SK-N-SH treated with all-trans-retinoic acid at 6 μM for 48 hours (cell line): ENCODE results near the gene PCBP3.

Source experiments
- ATAC-seq: fragments of 200-7000 bp; cut with Tn5 transposase; 3 replicates; pipeline ENCODE4 v1.9.1; 2020; ENCODE audit warnings: mild to moderate bottlenecking, moderate library complexity
- ARNTL ChIP-seq: fragments of 450-650 bp; formaldehyde crosslinking; IDR thresholded peaks from 2 replicates; pipeline ENCODE4 v1.5.0; 2020; ENCODE audit warnings: low read depth, mild to moderate bottlenecking, moderate library complexity, borderline replicate concordance
- CREB5 ChIP-seq: fragments of 250-450 bp; sonication (Bioruptor Pico); IDR thresholded peaks from 2 replicates; pipeline ENCODE4 v1.5.1; 2020; ENCODE audit warnings: low read depth, mild to moderate bottlenecking, moderate library complexity
- CSDC2 ChIP-seq: fragments of 250-450 bp; sonication (Bioruptor Pico); IDR thresholded peaks from 2 replicates; pipeline ENCODE4 v1.5.0; 2020; ENCODE audit warnings: mild to moderate bottlenecking, moderate library complexity
- ESRRG ChIP-seq: fragments of 250-450 bp; sonication (Bioruptor Pico); IDR thresholded peaks from 2 replicates; pipeline ENCODE4 v1.6.1; 2021; ENCODE audit warnings: mild to moderate bottlenecking
- GLIS3 ChIP-seq: fragments of 250-450 bp; sonication (Bioruptor Pico); IDR thresholded peaks from 2 replicates; pipeline ENCODE4 v1.5.0; 2020; ENCODE audit warnings: mild to moderate bottlenecking, moderate library complexity
- OSR1 ChIP-seq: fragments of 250-450 bp; sonication (Bioruptor Pico); IDR thresholded peaks from 2 replicates; pipeline ENCODE4 v1.8.0; 2022; ENCODE audit warnings: moderate library complexity, mild to moderate bottlenecking, inconsistent platforms
- PATZ1 ChIP-seq: fragments of 250-450 bp; sonication (Bioruptor Pico); IDR thresholded peaks from 2 replicates; pipeline ENCODE4 v1.8.0; 2020; ENCODE audit warnings: mild to moderate bottlenecking, moderate library complexity, borderline replicate concordance
- POU6F1 ChIP-seq: fragments of 250-450 bp; sonication (Bioruptor Pico); IDR thresholded peaks from 2 replicates; pipeline ENCODE4 v1.8.0; 2021; ENCODE audit warnings: low read depth, mild to moderate bottlenecking, moderate library complexity, borderline replicate concordance
- PPARA ChIP-seq: fragments of 250-450 bp; sonication (Bioruptor Pico); IDR thresholded peaks from 2 replicates; pipeline ENCODE4 v1.5.0; 2020; ENCODE audit warnings: mild to moderate bottlenecking, borderline replicate concordance
- RARB ChIP-seq: fragments of 250-450 bp; sonication (Bioruptor Pico); IDR thresholded peaks from 2 replicates; pipeline ENCODE4 v1.8.0; 2021; ENCODE audit warnings: mild to moderate bottlenecking, moderate library complexity
- SNAI2 ChIP-seq: fragments of 250-450 bp; sonication (Bioruptor Pico); IDR thresholded peaks from 2 replicates; pipeline ENCODE4 v1.5.0; 2020; ENCODE audit warnings: mild to moderate bottlenecking, moderate library complexity
- TCF4 ChIP-seq: fragments of 250-450 bp; sonication (Bioruptor Pico); IDR thresholded peaks from 2 replicates; pipeline ENCODE4 v1.8.0; 2021; ENCODE audit warnings: mild to moderate bottlenecking, moderate library complexity, borderline replicate concordance
- TSHZ2 ChIP-seq: fragments of 250-450 bp; sonication (Bioruptor Pico); IDR thresholded peaks from 2 replicates; pipeline ENCODE4 v1.5.0; 2020; ENCODE audit warnings: mild to moderate bottlenecking, moderate library complexity
- ZC3H10 ChIP-seq: fragments of 250-450 bp; sonication (Bioruptor Pico); IDR thresholded peaks from 2 replicates; pipeline ENCODE4 v1.5.1; 2021; ENCODE audit warnings: mild to moderate bottlenecking, moderate library complexity
- ZFP3 ChIP-seq: fragments of 250-450 bp; sonication (Bioruptor Pico); IDR thresholded peaks from 2 replicates; pipeline ENCODE4 v1.5.0; 2020; ENCODE audit warnings: mild to moderate bottlenecking, moderate library complexity
- ZFP30 ChIP-seq: fragments of 450-650 bp; formaldehyde crosslinking; IDR thresholded peaks from 2 replicates; pipeline ENCODE4 v1.5.0; 2022; ENCODE audit warnings: mild to moderate bottlenecking, moderate library complexity
- ZNF565 ChIP-seq: fragments of 450-650 bp; formaldehyde crosslinking; conservative IDR thresholded peaks from 2 replicates; pipeline ENCODE4 v1.5.0; 2020; ENCODE audit warnings: low read depth, mild to moderate bottlenecking, moderate library complexity
- ZNF70 ChIP-seq: fragments of 450-650 bp; formaldehyde crosslinking; IDR thresholded peaks from 2 replicates; pipeline ENCODE4 v1.5.0; 2020; ENCODE audit warnings: mild to moderate bottlenecking, moderate library complexity
- ZNF8 ChIP-seq: fragments of 450-650 bp; formaldehyde crosslinking; IDR thresholded peaks from 2 replicates; pipeline ENCODE4 v1.5.0; 2020; ENCODE audit warnings: mild to moderate bottlenecking, moderate library complexity
- TF ChIP-seq, protein P1 (sequence below): fragments of 250-450 bp; sonication (Bioruptor Pico); IDR thresholded peaks from 2 replicates; pipeline ENCODE4 v1.5.1; 2021; ENCODE audit warnings: mild to moderate bottlenecking, moderate library complexity

PCBP3 gene

DNA sequence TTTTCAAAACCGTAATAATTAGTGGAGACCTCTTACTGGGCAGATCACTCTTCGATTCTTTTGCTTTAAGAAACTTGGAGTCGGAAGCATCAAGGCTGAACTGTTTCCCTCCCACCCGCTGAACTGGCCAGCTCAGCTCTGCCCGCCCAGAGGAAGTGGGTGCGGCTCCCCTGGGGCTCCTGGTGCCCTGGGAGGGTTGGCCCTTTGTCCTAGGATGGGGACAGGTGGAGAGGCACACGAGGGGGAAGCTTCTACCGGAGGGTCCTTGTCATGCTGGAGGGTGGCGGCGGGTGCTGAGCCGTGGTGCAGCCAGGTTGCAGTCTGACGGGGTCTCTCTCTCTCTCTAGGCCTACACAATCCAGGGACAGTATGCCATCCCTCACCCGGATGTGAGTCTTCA lies 273.7 kb downstream of the PCBP3 start (continued):
- TF ChIP-seq SNAI2 (no peak), GLIS3 (CRISPR knock-in tag) (no peak)

DNA sequence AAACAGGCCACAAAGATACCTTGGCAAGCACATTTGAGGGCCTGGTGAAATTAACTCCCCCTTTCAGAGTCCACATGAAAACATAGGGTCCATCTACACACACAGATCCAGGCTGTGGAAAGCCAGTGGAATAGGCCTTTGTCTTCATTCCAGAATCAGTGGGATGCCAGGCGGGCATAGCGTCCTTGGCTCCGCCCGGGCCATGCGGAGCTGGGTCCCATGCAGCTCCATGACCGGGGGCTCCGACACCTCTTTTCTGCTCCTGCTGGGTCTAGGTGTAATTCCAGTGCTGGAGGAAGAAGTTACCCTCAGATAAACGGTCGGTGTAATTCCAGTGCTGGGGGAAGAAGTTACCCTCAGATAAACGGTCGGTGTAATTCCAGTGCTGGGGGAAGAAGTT lies 274.5 kb downstream of the PCBP3 start:
- ATAC-seq = no peak
- TF ChIP-seq GLIS3 (CRISPR knock-in tag) (no peak), TSHZ2 (no peak), PPARA (CRISPR knock-in tag) (no peak), SNAI2 (no peak), ZFP30 (no peak), ZC3H10 (CRISPR knock-in tag) (no peak), CSDC2 (no peak), OSR1 (CRISPR knock-in tag) (no peak)
- TF ChIP-seq, protein P1, sequence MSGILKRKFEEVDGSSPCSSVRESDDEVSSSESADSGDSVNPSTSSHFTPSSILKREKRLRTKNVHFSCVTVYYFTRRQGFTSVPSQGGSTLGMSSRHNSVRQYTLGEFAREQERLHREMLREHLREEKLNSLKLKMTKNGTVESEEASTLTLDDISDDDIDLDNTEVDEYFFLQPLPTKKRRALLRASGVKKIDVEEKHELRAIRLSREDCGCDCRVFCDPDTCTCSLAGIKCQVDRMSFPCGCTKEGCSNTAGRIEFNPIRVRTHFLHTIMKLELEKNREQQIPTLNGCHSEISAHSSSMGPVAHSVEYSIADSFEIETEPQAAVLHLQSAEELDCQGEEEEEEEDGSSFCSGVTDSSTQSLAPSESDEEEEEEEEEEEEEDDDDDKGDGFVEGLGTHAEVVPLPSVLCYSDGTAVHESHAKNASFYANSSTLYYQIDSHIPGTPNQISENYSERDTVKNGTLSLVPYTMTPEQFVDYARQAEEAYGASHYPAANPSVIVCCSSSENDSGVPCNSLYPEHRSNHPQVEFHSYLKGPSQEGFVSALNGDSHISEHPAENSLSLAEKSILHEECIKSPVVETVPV (CRISPR knock-in tag) = no peak

GRCh38 chr21:45918835-45919447 lies 275.4 kb downstream of the PCBP3 start:
- TF ChIP-seq POU6F1 (CRISPR knock-in tag) (no peak), CSDC2 (no peak), SNAI2 (no peak), TSHZ2 (no peak), OSR1 (CRISPR knock-in tag) (no peak), ARNTL (CRISPR knock-in tag) (no peak), PPARA (CRISPR knock-in tag) (no peak), TCF4 (CRISPR knock-in tag) (no peak)
- ATAC-seq = no peak

GRCh38 chr21:45919593-45919992 lies 276.1 kb downstream of the PCBP3 start:
- ATAC-seq = no peak
- TF ChIP-seq ZNF565 (no peak), ZNF70 (CRISPR knock-in tag) (no peak), ZNF8 (no peak), ZFP30 (no peak), ESRRG (no peak), CSDC2 (no peak), POU6F1 (CRISPR knock-in tag) (no peak), SNAI2 (no peak), TCF4 (CRISPR knock-in tag) (no peak), ZFP3 (CRISPR knock-in tag) (no peak), OSR1 (CRISPR knock-in tag) (no peak), RARB (no peak), CREB5 (CRISPR knock-in tag) (no peak), PATZ1 (CRISPR knock-in tag) (no peak), GLIS3 (CRISPR knock-in tag) (no peak)
